Endothelial cell of umbilical vein (primary cell): ENCODE data around the gene DUSP3.

ENCODE experiments used
- CTCF ChIP-seq, 2 donors: IDR thresholded peaks; 1 replicate in 1 of 2; 2 replicates in 1 of 2; pipeline ENCODE4 v1.5.1; 2011; ENCODE audit warnings: low read length in 2 of 2, mild to moderate bottlenecking in 2 of 2, moderate library complexity in 2 of 2, control low read depth in 1 of 2, inconsistent platforms in 1 of 2, low read depth in 1 of 2; ENCODE audit not compliant: insufficient read depth in 1 of 2; ENCODE audit errors: extremely low read depth in 1 of 2
- EZH2 ChIP-seq: IDR thresholded peaks from 2 replicates; pipeline ENCODE4 v1.6.1; 2012; ENCODE audit warnings: borderline replicate concordance, low read depth, mild to moderate bottlenecking, moderate library complexity, low read length, inconsistent platforms; ENCODE audit not compliant: severe bottlenecking
- GATA2 ChIP-seq: IDR thresholded peaks from 2 replicates; pipeline ENCODE4 v1.7.0; 2011; ENCODE audit warnings: low read depth, mild to moderate bottlenecking, moderate library complexity, mixed read lengths, low read length; ENCODE audit not compliant: insufficient read length, insufficient read depth
- JUN ChIP-seq: IDR thresholded peaks from 2 replicates; pipeline ENCODE4 v1.6.1; 2011; ENCODE audit warnings: borderline replicate concordance, low read depth; ENCODE audit not compliant: insufficient read length, insufficient read depth
- MYC ChIP-seq: IDR thresholded peaks from one replicate; pipeline ENCODE4 v1.6.1; 2011; ENCODE audit warnings: mild to moderate bottlenecking, low read depth, low read length

GRCh38 chr17:43737722-43738121, 41.1 kb downstream of the DUSP3 start:
- TF ChIP-seq CTCF (IDR thresholded peaks at IDR 0.05; ENCODE audit: extremely low read depth in 1 of 2, insufficient read depth in 1 of 2, low read depth in 1 of 2, low read length in 2 of 2), result no peak
- no peak for TF ChIP-seq JUN
- TF ChIP-seq GATA2, result no peak
- no peak for TF ChIP-seq EZH2
- TF ChIP-seq MYC, result no peak
